Measurements from ENCODE around the gene NHSL2.
"Not testable (repeated sequence)": the region's sequence is repeated elsewhere in the genome, so short reads cannot be mapped to it uniquely, and the experiment has no call there.

Gene NHSL2

GRCh38 chrX:72165551-72165950, 254.9 kb downstream of the NHSL2 start:
- DNase-seq: no peak
- Histone ChIP-seq H2AFZ (ENCODE audit: low read depth, low read length) (no peak overlapping the region), H3K79me2 (ENCODE audit: insufficient read depth, low read length) (no peaks in the 10 kb centered on the region), H3K4me3 (ENCODE audit: low read depth in 1 of 2, low read length in 2 of 2) (no peak overlapping the region), H3K4me2 (ENCODE audit: insufficient read depth, low read length) (no peak overlapping the region), H3K4me1 (ENCODE audit: insufficient read depth, low read length) (no peaks in the 10 kb centered on the region), H3K36me3 (ENCODE audit: insufficient read depth, low read length) (no peaks in the 10 kb centered on the region), H3K27me3 (ENCODE audit: insufficient read depth, low read length, poor library complexity) (no peaks in the 10 kb centered on the region), H3K9me3 (ENCODE audit: insufficient read depth, low read length, severe bottlenecking) (no peaks in the 10 kb centered on the region), H4K20me1 (ENCODE audit: insufficient read depth, low read length) (no peaks in the 10 kb centered on the region), H3K9ac (ENCODE audit: low read depth, low read length) (no peak overlapping the region), H3K27ac (ENCODE audit: low read length) (no peak overlapping the region)
- TF ChIP-seq CTCF (IDR thresholded peaks at IDR 0.05; ENCODE audit: borderline replicate concordance, extremely low read depth, low read length, poor library complexity, severe bottlenecking) (no peak), EZH2 (IDR thresholded peaks at IDR 0.05; ENCODE audit: borderline replicate concordance, low read depth, low read length, severe bottlenecking) (no peak)
- ATAC-seq (ENCODE audit: insufficient read depth, low read depth): no peak

- no peak overlapping the region for H3K4me2 ChIP-seq (ENCODE audit: insufficient read depth, low read length)
- no peaks in the 10 kb centered on the region for H3K9me3 ChIP-seq (ENCODE audit: insufficient read depth, low read length, severe bottlenecking)
- no peaks in the 10 kb centered on the region for H4K20me1 ChIP-seq (ENCODE audit: insufficient read depth, low read length)
- no peaks in the 10 kb centered on the region for H3K27me3 ChIP-seq (ENCODE audit: insufficient read depth, low read length, poor library complexity)
- H3K79me2 ChIP-seq (ENCODE audit: insufficient read depth, low read length): no peaks in the 10 kb centered on the region
- ATAC-seq (ENCODE audit: insufficient read depth, low read depth): no peak
- no peaks in the 10 kb centered on the region for H3K4me1 ChIP-seq (ENCODE audit: insufficient read depth, low read length)
- H3K9ac ChIP-seq (ENCODE audit: low read depth, low read length): no peak overlapping the region
- H2AFZ ChIP-seq (ENCODE audit: low read depth, low read length): no peak overlapping the region; the same call in 1 of the 2 replicates
- TF ChIP-seq CTCF (IDR thresholded peaks at IDR 0.05; ENCODE audit: borderline replicate concordance, extremely low read depth, low read length, poor library complexity, severe bottlenecking) (no peak), EZH2 (IDR thresholded peaks at IDR 0.05; ENCODE audit: borderline replicate concordance, low read depth, low read length, severe bottlenecking) (no peak)
- no peak overlapping the region for H3K27ac ChIP-seq (ENCODE audit: low read length)
- no peak overlapping the region for H3K4me3 ChIP-seq (ENCODE audit: low read depth in 1 of 2, low read length in 2 of 2)
- H3K36me3 ChIP-seq (ENCODE audit: insufficient read depth, low read length): no peaks in the 10 kb centered on the region
- DNase-seq: no peak
Observed at GRCh38 chrX:72169008-72169728, 258.5 kb downstream of the NHSL2 start.

GRCh38 chrX:72176289-72176688, 265.6 kb downstream of the NHSL2 start:
- H3K27ac ChIP-seq (ENCODE audit: low read length); H3K4me2 ChIP-seq (ENCODE audit: insufficient read depth, low read length); H3K4me1 ChIP-seq (ENCODE audit: insufficient read depth, low read length); H3K4me3 ChIP-seq (ENCODE audit: low read depth in 1 of 2, low read length in 2 of 2); H3K27me3 ChIP-seq (ENCODE audit: insufficient read depth, low read length, poor library complexity); DNase-seq; H4K20me1 ChIP-seq (ENCODE audit: insufficient read depth, low read length); H3K9me3 ChIP-seq (ENCODE audit: insufficient read depth, low read length, severe bottlenecking); ATAC-seq (ENCODE audit: insufficient read depth, low read depth); H2AFZ ChIP-seq (ENCODE audit: low read depth, low read length); H3K9ac ChIP-seq (ENCODE audit: low read depth, low read length); H3K36me3 ChIP-seq (ENCODE audit: insufficient read depth, low read length); H3K79me2 ChIP-seq (ENCODE audit: insufficient read depth, low read length): not testable (repeated sequence)

- Histone ChIP-seq H3K4me2 (ENCODE audit: insufficient read depth, low read length) (no peak overlapping the region), H3K79me2 (ENCODE audit: insufficient read depth, low read length) (peaks cover 5% of the 10 kb centered on the region), H3K9me3 (ENCODE audit: insufficient read depth, low read length, severe bottlenecking) (no peaks in the 10 kb centered on the region), H3K9ac (ENCODE audit: low read depth, low read length) (no peak overlapping the region), H4K20me1 (ENCODE audit: insufficient read depth, low read length) (no peaks in the 10 kb centered on the region), H3K36me3 (ENCODE audit: insufficient read depth, low read length) (no peaks in the 10 kb centered on the region), H3K27ac (ENCODE audit: low read length) (no peak overlapping the region), H3K4me3 (ENCODE audit: low read depth in 1 of 2, low read length in 2 of 2) (no peak overlapping the region), H2AFZ (ENCODE audit: low read depth, low read length) (no peak overlapping the region), H3K4me1 (ENCODE audit: insufficient read depth, low read length) (peaks cover 9% of the 10 kb centered on the region), H3K27me3 (ENCODE audit: insufficient read depth, low read length, poor library complexity) (no peaks in the 10 kb centered on the region)
- no peak for TF ChIP-seq EZH2 (IDR thresholded peaks at IDR 0.05; ENCODE audit: borderline replicate concordance, low read depth, low read length, severe bottlenecking)
- no peak for TF ChIP-seq CTCF (IDR thresholded peaks at IDR 0.05; ENCODE audit: borderline replicate concordance, extremely low read depth, low read length, poor library complexity, severe bottlenecking)
- DNase-seq (no peak), ATAC-seq (ENCODE audit: insufficient read depth, low read depth) (no peak)
Observed at GRCh38 chrX:72176981-72177380, 266.3 kb downstream of the NHSL2 start.

All from DND-41 (cell line).